PC-3 (cell line): ENCODE data around the gene TNFAIP6. TPM values are rescaled to one million over a fixed set of nuclear protein-coding genes. Genes with fewer than 3 reads are reported as not detected.
"Not testable (repeated sequence)": the region's sequence is repeated elsewhere in the genome, so short reads cannot be mapped to it uniquely, and the experiment has no call there.

Experiments used
- ATAC-seq: fragments of 200-7000 bp; cut with Tn5 transposase; 2 replicates; pipeline ENCODE4 v1.9.1; 2020; ENCODE audit warnings: mild to moderate bottlenecking, moderate library complexity
- Bru-seq: library from RNA; stranded (reverse); fragments of 400-500 nt; gene quantifications from one replicate; lab custom pipeline; 2021; lab: Mats Ljungman, UMichigan
- BruChase-seq, 2 experiments: library from RNA; stranded (reverse); fragments of 400-500 nt; gene quantifications; one replicate each; lab custom pipeline; 2021; lab: Mats Ljungman, UMichigan
- BruUV-seq: library from RNA; stranded (reverse); fragments of 400-500 nt; replicated peaks from 2 replicates; lab custom pipeline; 2021; lab: Mats Ljungman, UMichigan
- CTCF ChIA-PET: fragments of 300-600 bp; sonication (Branson Sonifier 250); formaldehyde crosslinking; loops from one replicate; lab custom pipeline; 2022; ENCODE audit warnings: antibody characterized with exemption; lab: Charles Lee
- POLR2A ChIA-PET: fragments of 300-600 bp; sonication (Branson Sonifier 250); formaldehyde crosslinking; loops from one replicate; lab custom pipeline; 2022; ENCODE audit warnings: antibody characterized with exemption; ENCODE audit not compliant: unreplicated experiment; lab: Charles Lee
- DNase-seq: peaks from one replicate; pipeline ENCODE4 v3.0.0-alpha.2; 2015
- H2AFZ ChIP-seq: fragments of 300-600 bp; sonication (generic); 2 replicates; pipeline ENCODE4 v1.6.0; 2016; ENCODE audit warnings: antibody characterized with exemption, low read length
- H3F3A ChIP-seq: fragments of 300-600 bp; sonication (generic); one replicate; pipeline ENCODE4 v1.6.0; 2017; ENCODE audit warnings: antibody characterized with exemption, low read length, control low read depth, mild to moderate bottlenecking; ENCODE audit not compliant: unreplicated experiment
- H3K27ac ChIP-seq: fragments of 300-600 bp; sonication (generic); 2 replicates; pipeline ENCODE4 v1.5.1; 2016; ENCODE audit warnings: mild to moderate bottlenecking, low read length
- H3K27me3 ChIP-seq: fragments of 300-600 bp; sonication (generic); 2 replicates; pipeline ENCODE4 v1.6.1; 2016; ENCODE audit warnings: low read length, mixed read lengths
- H3K36me3 ChIP-seq: fragments of 300-600 bp; sonication (generic); 2 replicates; pipeline ENCODE4 v1.6.1; 2016; ENCODE audit warnings: low read depth, mixed run types, low read length, mixed read lengths
- H3K4me1 ChIP-seq: fragments of 300-600 bp; sonication (generic); 2 replicates; pipeline ENCODE4 v1.5.1; 2016; ENCODE audit warnings: low read length; ENCODE audit not compliant: insufficient read depth
- H3K4me2 ChIP-seq: fragments of 300-600 bp; sonication (generic); 2 replicates; pipeline ENCODE4 v1.6.0; 2016; ENCODE audit warnings: low read length
- H3K4me3 ChIP-seq: fragments of 300-600 bp; sonication (generic); 2 replicates; pipeline ENCODE4 v1.5.1; 2016; ENCODE audit warnings: mild to moderate bottlenecking, low read length, mixed read lengths
- H3K79me2 ChIP-seq: fragments of 300-600 bp; sonication (generic); 2 replicates; pipeline ENCODE4 v1.6.1; 2017; ENCODE audit warnings: low read length, mixed read lengths
- H3K9ac ChIP-seq: fragments of 300-600 bp; sonication (generic); 2 replicates; pipeline ENCODE4 v1.6.0; 2016; ENCODE audit warnings: mild to moderate bottlenecking, low read length
- H3K9me2 ChIP-seq: fragments of 300-600 bp; sonication (generic); replicated peaks from 2 replicates; pipeline ENCODE4 v1.6.1; 2016; ENCODE audit warnings: mixed run types, low read length, mixed read lengths
- H3K9me3 ChIP-seq: fragments of 300-600 bp; sonication (generic); 2 replicates; pipeline ENCODE4 v1.6.1; 2016; ENCODE audit warnings: low read length, mixed read lengths
- H4K20me1 ChIP-seq: fragments of 300-600 bp; sonication (generic); 2 replicates; pipeline ENCODE4 v1.6.1; 2016; ENCODE audit warnings: low read length, mixed read lengths
- EZH2 ChIP-seq: fragments of 300-600 bp; sonication (generic); IDR thresholded peaks from one replicate; pipeline ENCODE4 v1.6.1; 2017; ENCODE audit warnings: antibody characterized with exemption, mild to moderate bottlenecking, low read length; ENCODE audit not compliant: unreplicated experiment
- EZH2phosphoT487 ChIP-seq: fragments of 300-600 bp; sonication (generic); IDR thresholded peaks from 2 replicates; pipeline ENCODE4 v1.6.1; 2018; ENCODE audit warnings: mild to moderate bottlenecking, antibody characterized with exemption, low read length, borderline replicate concordance
- intact Hi-C: fragments of 100-400 bp; cut with micrococcal nuclease; formaldehyde crosslinking; loops from 2 replicates; pipeline ENCODE4 v1.9.0; 2023
- long read RNA-seq: library from polyadenylated mRNA; unstranded; transcript quantifications from one replicate; pipeline ENCODE4 v2.0.0, GENCODE V29; 2021; ENCODE audit not compliant: unreplicated experiment
- total RNA-seq: library from RNA; depleted of rRNA; stranded (reverse); fragments of >200 nt; gene quantifications from 2 replicates; pipeline ENCODE4 v1.2.3, GENCODE V29; 2014; rRNA removed
- TF ChIP-seq, protein P1 (sequence below): fragments of 300-600 bp; sonication (generic); conservative IDR thresholded peaks from 2 replicates; pipeline ENCODE4 v1.5.1; 2017; ENCODE audit warnings: antibody characterized with exemption, low read depth, mild to moderate bottlenecking, low read length

The TNFAIP6 gene, protein sequence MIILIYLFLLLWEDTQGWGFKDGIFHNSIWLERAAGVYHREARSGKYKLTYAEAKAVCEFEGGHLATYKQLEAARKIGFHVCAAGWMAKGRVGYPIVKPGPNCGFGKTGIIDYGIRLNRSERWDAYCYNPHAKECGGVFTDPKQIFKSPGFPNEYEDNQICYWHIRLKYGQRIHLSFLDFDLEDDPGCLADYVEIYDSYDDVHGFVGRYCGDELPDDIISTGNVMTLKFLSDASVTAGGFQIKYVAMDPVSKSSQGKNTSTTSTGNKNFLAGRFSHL
- total RNA-seq (not detected in 2 replicates), Bru-seq, nascent RNA (percentile 4 among the genes with signal in this experiment), BruChase-seq, experiment 1, labeled RNA remaining after a 6-hour chase (percentile 4 among the genes with signal in this experiment), BruChase-seq, experiment 2, labeled RNA remaining after a 2-hour chase (percentile 4 among the genes with signal in this experiment)
- long read RNA-seq = 0 reads

DNA sequence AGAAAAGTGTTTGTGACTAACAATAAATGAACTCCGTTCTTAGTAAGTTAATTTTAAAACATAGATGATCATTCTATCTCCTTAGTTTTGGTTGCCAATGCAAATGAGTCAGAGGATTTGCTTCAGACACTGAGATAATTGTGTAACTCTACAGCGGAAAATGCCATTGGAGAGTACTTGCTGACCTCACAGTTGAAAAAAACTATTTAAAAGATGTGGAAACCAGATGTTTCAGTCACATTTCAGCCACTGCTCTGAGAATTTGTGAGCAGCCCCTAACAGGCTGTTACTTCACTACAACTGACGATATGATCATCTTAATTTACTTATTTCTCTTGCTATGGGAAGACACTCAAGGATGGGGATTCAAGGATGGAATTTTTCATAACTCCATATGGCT, at the start of gene TNFAIP6:
TNFAIP6 (plus strand) TSS at position 234 of the 400 bp plus-strand sequence; CDS start at position 309, 75 bp downstream.
- Histone ChIP-seq H3K9ac (no peak within 1 kb of the TSS), H3K79me2 (no peaks in the 10 kb centered on the region), H3K9me2 (no peaks in the 10 kb centered on the region), H3K27ac (no peak within 1 kb of the TSS), H3K36me3 (no peaks in the 10 kb centered on the region), H2AFZ (0 out of 2 replicates have a peak within 1 kb of the TSS, but pooled peaks have one; percentile 7), H3K4me1 (no peaks in the 10 kb centered on the region), H3K4me3 (no peak within 1 kb of the TSS), H3F3A (no peaks in the 10 kb centered on the region), H3K9me3 (no peaks in the 10 kb centered on the region), H4K20me1 (no peaks in the 10 kb centered on the region), H3K27me3 (no peaks in the 10 kb centered on the region), H3K4me2 (no peak within 1 kb of the TSS)
- CTCF ChIA-PET = no interaction called here
- BruUV-seq = no TSS peak
- POLR2A ChIA-PET = interaction anchor here (0.6 kb wide), 1 partner anchor 99 kb away, joined by 3 read pairs; no protein-coding TSS in a partner anchor
- intact Hi-C loops = no loop called here
- TF ChIP-seq, protein P1, sequence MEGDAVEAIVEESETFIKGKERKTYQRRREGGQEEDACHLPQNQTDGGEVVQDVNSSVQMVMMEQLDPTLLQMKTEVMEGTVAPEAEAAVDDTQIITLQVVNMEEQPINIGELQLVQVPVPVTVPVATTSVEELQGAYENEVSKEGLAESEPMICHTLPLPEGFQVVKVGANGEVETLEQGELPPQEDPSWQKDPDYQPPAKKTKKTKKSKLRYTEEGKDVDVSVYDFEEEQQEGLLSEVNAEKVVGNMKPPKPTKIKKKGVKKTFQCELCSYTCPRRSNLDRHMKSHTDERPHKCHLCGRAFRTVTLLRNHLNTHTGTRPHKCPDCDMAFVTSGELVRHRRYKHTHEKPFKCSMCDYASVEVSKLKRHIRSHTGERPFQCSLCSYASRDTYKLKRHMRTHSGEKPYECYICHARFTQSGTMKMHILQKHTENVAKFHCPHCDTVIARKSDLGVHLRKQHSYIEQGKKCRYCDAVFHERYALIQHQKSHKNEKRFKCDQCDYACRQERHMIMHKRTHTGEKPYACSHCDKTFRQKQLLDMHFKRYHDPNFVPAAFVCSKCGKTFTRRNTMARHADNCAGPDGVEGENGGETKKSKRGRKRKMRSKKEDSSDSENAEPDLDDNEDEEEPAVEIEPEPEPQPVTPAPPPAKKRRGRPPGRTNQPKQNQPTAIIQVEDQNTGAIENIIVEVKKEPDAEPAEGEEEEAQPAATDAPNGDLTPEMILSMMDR = no peak
- TF ChIP-seq EZH2 (no peak), EZH2phosphoT487 (no peak)
- ATAC-seq (no peak), DNase-seq (peak; percentile 22)

DNA sequence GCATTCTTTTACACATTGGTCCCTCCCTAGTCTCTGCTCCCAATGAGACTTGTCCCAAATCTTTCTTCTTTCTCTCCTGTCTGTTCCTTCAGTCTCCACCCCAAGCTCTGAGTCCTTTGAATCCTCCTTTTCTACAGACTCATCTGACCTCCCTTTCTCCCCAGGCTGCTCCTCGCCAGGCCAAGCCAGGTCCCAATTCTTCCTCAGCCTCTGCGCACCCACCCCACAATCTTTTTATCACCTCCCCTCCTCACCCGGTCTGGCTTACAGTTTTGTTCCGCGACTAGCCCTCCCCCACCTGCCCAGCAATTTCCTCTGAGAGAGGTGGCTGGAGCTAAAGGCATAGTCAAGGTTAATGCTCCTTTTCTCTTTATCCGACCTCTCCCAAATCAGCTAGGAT, 47.1 kb upstream of the TNFAIP6 start:
- DNase-seq, ATAC-seq, H3K4me2 ChIP-seq, BruUV-seq, H3K9ac ChIP-seq, H3K27ac ChIP-seq, H3K36me3 ChIP-seq, H3K9me3 ChIP-seq, H4K20me1 ChIP-seq, intact Hi-C loops, H3K4me1 ChIP-seq, H3K9me2 ChIP-seq, H3K79me2 ChIP-seq, POLR2A ChIA-PET, H3K27me3 ChIP-seq, CTCF ChIA-PET, H2AFZ ChIP-seq, H3K4me3 ChIP-seq, H3F3A ChIP-seq: not testable (repeated sequence)

DNA sequence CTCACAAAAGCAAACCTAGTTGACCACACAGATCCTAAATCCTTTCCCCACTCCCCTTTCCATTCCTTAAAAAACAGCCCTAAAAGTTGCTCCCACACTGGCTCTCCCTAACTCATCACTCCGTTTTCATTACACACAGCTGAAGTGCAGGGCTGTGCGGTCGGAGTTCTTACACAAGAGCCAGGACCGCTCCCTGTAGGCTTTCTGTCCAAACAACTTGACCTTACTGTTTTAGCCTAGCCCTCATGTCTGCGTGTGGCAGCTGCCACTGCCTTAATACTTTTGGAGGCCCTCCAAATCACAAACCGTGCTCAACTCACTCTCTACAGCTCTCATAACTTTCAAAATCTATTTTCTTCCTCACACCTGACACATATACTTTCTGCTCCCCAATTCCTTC, 45.0 kb upstream of the TNFAIP6 start:
- H3K79me2 ChIP-seq, H3K9me2 ChIP-seq, H3K4me3 ChIP-seq, ATAC-seq, POLR2A ChIA-PET, H2AFZ ChIP-seq, H3F3A ChIP-seq, H3K36me3 ChIP-seq, H3K27me3 ChIP-seq, CTCF ChIA-PET, H3K4me2 ChIP-seq, intact Hi-C loops, H3K4me1 ChIP-seq, H3K9ac ChIP-seq, H3K9me3 ChIP-seq, H4K20me1 ChIP-seq, H3K27ac ChIP-seq, DNase-seq, BruUV-seq: not testable (repeated sequence)
